Thoracic aorta (tissue), 2 donors: ENCODE measurements around the gene WDFY3. TPM values are rescaled to one million over a fixed set of nuclear protein-coding genes. Genes with fewer than 3 reads are reported as not detected.
"Not testable (repeated sequence)": the region's sequence is repeated elsewhere in the genome, so short reads cannot be mapped to it uniquely, and the experiment has no call there.

Source experiments
- ATAC-seq: fragments of 150-250 bp; one replicate; pipeline ENCODE4 v1.8.0; 2017; ENCODE audit warnings: low read depth; ENCODE audit not compliant: insufficient number of reproducible peaks, low FRiP score
- DNase-seq: peaks from one replicate; pipeline ENCODE4 v3.0.0-alpha.2; 2020; ENCODE audit warnings: low spot score
- H3K27ac ChIP-seq, 2 donors: fragments of 200-600 bp; sonication (generic); 1 replicate in 1 of 2; 2 replicates in 1 of 2; pipeline ENCODE4 v1.5.1; 2016; ENCODE audit warnings: mild to moderate bottlenecking in 2 of 2, moderate library complexity in 2 of 2
- H3K27me3 ChIP-seq: fragments of 200-600 bp; sonication (generic); replicated peaks from 2 replicates; pipeline ENCODE4 v1.6.0; 2016; ENCODE audit warnings: mild to moderate bottlenecking; ENCODE audit not compliant: insufficient read depth
- H3K36me3 ChIP-seq: fragments of 200-600 bp; sonication (generic); one replicate; pipeline ENCODE4 v1.5.1; 2016
- H3K4me1 ChIP-seq, 2 donors: fragments of 200-600 bp; sonication (generic); 1 replicate in 1 of 2; 2 replicates in 1 of 2; pipeline versions ENCODE4 v1.5.1 to v1.6.0; 2016; ENCODE audit warnings: low read depth in 2 of 2, mild to moderate bottlenecking in 1 of 2; ENCODE audit not compliant: control insufficient read depth in 1 of 2
- H3K4me3 ChIP-seq: fragments of 200-600 bp; sonication (generic); 2 replicates; pipeline ENCODE4 v1.5.1; 2016; ENCODE audit warnings: mild to moderate bottlenecking
- H3K9me3 ChIP-seq: fragments of 200-600 bp; sonication (generic); 2 replicates; pipeline ENCODE4 v1.5.1; 2016
- total RNA-seq, 2 donors: library from RNA; depleted of rRNA; stranded (reverse); fragments of >200 nt; gene quantifications; one replicate each; pipeline versions ENCODE4 v1.1.0 to v1.2.3, GENCODE V29; 2016
- TF ChIP-seq, protein P1 (sequence below): fragments of 200-600 bp; sonication (generic); IDR thresholded peaks from one replicate; pipeline ENCODE4 v1.5.1; 2019; ENCODE audit warnings: antibody characterized with exemption

The WDFY3 gene
- total RNA-seq, 2 donors from 2014 or later: 116 to 140 TPM

DNA sequence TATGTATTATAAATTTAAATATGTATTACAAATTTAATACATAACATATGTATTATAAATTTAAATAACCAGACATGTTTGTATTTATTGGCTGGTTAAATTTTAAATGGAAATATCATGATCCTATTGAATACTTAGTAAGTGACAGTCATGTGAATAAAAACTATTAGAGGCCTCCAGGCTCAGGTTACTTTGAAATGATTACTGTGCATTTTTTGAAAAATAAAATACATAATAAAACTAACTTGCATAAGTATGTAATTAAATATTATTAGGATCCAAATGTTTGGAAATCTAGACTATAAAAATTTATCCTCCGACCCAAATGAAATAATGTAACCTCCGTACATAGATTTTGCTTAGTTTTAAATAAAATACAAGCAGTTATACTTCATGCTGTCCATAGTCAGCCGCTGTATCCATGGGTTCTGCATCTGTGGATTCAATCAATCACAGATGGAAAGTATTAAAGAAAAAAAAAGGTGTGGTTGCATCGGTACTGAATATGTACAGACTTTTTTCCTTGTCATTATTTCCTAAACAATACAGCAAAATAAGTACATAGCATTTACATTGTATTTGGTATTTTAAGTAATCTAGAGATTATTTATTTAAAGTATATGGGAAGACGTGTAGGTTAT lies 140.7 kb downstream of the WDFY3 start:
- Histone ChIP-seq H3K4me1 (no peaks in the 10 kb centered on the region), H3K36me3 (peaks cover 9% of the 10 kb centered on the region), H3K4me3 (no peak overlapping the region), H3K27me3 (no peaks in the 10 kb centered on the region), H3K9me3 (no peaks in the 10 kb centered on the region), H3K27ac (no peak overlapping the region)
- TF ChIP-seq, protein P1, sequence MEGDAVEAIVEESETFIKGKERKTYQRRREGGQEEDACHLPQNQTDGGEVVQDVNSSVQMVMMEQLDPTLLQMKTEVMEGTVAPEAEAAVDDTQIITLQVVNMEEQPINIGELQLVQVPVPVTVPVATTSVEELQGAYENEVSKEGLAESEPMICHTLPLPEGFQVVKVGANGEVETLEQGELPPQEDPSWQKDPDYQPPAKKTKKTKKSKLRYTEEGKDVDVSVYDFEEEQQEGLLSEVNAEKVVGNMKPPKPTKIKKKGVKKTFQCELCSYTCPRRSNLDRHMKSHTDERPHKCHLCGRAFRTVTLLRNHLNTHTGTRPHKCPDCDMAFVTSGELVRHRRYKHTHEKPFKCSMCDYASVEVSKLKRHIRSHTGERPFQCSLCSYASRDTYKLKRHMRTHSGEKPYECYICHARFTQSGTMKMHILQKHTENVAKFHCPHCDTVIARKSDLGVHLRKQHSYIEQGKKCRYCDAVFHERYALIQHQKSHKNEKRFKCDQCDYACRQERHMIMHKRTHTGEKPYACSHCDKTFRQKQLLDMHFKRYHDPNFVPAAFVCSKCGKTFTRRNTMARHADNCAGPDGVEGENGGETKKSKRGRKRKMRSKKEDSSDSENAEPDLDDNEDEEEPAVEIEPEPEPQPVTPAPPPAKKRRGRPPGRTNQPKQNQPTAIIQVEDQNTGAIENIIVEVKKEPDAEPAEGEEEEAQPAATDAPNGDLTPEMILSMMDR: no peak
- DNase-seq (no peak), ATAC-seq (no peak)

DNA sequence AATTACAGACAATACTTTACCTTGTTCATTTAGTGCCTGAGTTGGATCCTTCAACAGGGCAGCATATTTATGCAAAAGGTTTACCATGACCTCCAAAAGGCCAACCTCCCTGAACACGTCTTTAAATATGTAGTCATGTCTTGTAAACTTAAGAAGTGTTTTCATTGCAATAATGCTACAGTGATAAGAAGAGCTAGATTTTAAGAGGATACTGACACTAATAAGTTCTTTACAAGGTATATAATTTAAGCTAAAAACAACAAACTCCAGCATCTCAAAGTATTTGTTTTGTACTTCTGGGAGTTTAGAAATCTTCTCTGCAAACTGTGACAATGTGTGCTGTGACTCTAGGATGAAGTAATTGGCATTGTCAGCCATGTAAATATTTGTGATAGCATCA lies 145.4 kb downstream of the WDFY3 start:
- no peaks in the 10 kb centered on the region for H3K36me3 ChIP-seq
- ATAC-seq: no peak
- H3K9me3 ChIP-seq: no peaks in the 10 kb centered on the region
- H3K27me3 ChIP-seq: no peaks in the 10 kb centered on the region
- no peak overlapping the region for H3K4me3 ChIP-seq
- DNase-seq: no peak
- TF ChIP-seq, protein P1: no peak
- H3K27ac ChIP-seq: no peak overlapping the region
- H3K4me1 ChIP-seq: no peaks in the 10 kb centered on the region

DNA sequence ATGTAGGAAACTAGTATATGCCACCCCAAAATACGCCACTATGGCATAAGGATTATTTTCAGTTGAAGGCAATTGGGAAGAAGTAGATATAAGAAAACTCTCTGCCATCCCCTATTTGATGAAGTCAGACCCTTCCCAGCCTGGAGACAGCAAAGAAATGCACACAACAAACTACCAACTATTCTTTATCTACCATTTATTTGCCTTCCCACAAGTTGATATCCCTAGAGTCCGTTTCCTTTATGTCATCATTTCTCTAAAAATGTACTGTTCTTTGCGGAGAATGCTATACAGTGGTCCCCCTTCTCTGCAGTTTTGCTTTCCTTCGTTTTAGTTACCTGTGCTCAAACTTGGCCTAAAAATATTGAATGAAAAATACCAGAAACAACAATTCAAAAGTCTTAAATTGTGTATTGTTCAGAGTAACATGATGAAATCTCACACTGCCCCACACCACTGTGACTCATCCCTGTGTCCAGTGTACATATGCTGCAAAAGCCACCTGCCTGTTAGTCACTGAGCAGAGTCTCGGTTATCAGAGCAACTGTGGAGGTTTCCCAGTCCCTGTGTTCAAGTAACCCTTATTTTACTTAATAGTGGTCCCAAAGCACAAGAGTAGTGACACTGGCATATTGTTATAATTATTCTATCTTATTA lies 152.3 kb downstream of the WDFY3 start:
- H3K36me3 ChIP-seq: no peaks in the 10 kb centered on the region
- peak; percentile 25 for DNase-seq
- ATAC-seq: no peak
- no peaks in the 10 kb centered on the region for H3K9me3 ChIP-seq
- no peaks in the 10 kb centered on the region for H3K27me3 ChIP-seq
- H3K4me3 ChIP-seq: no peak overlapping the region
- H3K4me1 ChIP-seq: peaks cover 0 to 20% of the 10 kb centered on the region in 2 donors
- no peak overlapping the region for H3K27ac ChIP-seq
- TF ChIP-seq, protein P1: no peak

DNA sequence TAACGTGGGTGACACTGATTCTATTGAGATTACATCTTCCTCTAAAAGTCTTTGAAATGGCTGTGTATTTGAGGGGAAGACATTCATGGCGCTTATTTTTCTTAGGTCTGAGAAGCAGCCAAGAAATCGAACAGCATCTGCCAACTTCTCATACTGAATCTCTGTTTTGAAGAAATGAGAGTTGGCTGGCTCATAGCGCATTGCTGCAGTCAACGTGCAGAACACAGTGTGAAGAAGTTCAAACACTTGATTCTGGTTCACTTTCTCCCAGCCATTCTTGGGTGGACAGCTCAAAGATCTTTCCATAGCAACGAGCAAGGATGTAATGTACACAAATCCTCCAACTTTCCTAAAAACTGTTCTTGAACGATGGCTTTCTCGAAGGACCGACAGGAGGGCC lies 156.5 kb downstream of the WDFY3 start:
- DNase-seq (no peak), ATAC-seq (no peak)
- TF ChIP-seq, protein P1: no peak
- H3K4me3 ChIP-seq: no peak overlapping the region
- H3K4me1 ChIP-seq: peaks cover 0 to 20% of the 10 kb centered on the region in 2 donors
- H3K27me3 ChIP-seq: no peaks in the 10 kb centered on the region
- H3K27ac ChIP-seq: peak overlapping the region in 1 of 2 donors; percentile 1
- no peaks in the 10 kb centered on the region for H3K36me3 ChIP-seq
- no peaks in the 10 kb centered on the region for H3K9me3 ChIP-seq

DNA sequence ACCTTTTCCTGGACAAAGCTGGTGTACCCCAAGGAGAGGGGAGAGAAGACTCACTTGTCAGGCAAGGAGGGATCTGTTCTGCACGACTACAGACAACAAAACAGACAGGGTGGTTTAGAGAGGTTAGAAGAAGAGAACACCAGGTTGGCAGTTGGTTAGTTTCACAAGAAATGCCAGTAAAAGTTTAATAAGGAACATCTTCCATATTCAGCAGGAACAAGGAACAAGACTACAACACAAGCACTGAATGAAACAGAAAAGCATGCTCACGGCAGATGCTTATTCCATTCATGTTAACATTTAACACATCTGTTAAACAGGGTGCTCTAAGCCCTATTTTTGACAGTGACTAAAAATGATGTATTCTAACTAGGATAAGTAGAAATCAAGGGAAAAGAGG lies 158.2 kb downstream of the WDFY3 start:
- ATAC-seq (no peak), DNase-seq (no peak)
- Histone ChIP-seq H3K27me3 (no peaks in the 10 kb centered on the region), H3K9me3 (no peaks in the 10 kb centered on the region), H3K4me3 (no peak overlapping the region), H3K27ac (no peak overlapping the region), H3K4me1 (peaks cover 4 to 31% of the 10 kb centered on the region in 2 donors), H3K36me3 (no peaks in the 10 kb centered on the region)
- TF ChIP-seq, protein P1: no peak

DNA sequence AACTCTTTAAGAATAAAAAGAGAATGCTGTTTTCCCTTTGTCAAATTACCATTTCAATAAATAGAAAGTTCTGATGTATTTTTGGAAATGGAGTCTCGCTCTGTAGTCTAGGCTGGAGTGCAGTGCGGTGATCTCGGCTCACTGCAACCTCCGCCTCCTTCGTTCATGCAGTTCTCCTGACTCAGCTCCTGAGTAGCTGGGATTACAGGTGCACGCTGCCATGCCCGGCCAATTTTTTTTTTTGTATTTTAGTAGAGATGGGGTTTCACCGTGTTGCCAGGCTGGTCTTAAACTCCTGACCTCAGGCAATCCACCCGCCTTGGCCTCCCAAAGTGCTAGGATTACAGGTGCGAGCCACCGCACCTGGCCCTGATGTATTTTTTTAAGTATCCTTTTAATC lies 159.9 kb downstream of the WDFY3 start:
- H3K4me3 ChIP-seq, H3K27ac ChIP-seq, H3K27me3 ChIP-seq, ATAC-seq, DNase-seq, H3K9me3 ChIP-seq: not testable (repeated sequence)
- Histone ChIP-seq H3K36me3 (peaks cover 12% of the 10 kb centered on the region), H3K4me1 (peaks cover 4 to 31% of the 10 kb centered on the region in 2 donors)
